HG03196 (cell line): ENCODE results near the gene APBA2.

Experiments
- ATAC-seq: cut with Tn5 transposase; IDR thresholded peaks from one replicate; pipeline ENCODE4 v1.9.1; 2021; ENCODE audit not compliant: unreplicated experiment

The APBA2 gene

GRCh38 chr15:28933710-28934445 lies 48.1 kb downstream of the APBA2 start:
- no peak for ATAC-seq

GRCh38 chr15:28934645-28935044 lies 48.9 kb downstream of the APBA2 start:
- no peak for ATAC-seq

GRCh38 chr15:28935316-28935715 lies 49.5 kb downstream of the APBA2 start:
- no peak for ATAC-seq

- ATAC-seq, result no peak
These were observed 50.3 kb downstream of the APBA2 start for GRCh38 chr15:28936081-28936480.

- ATAC-seq, result no peak
These were observed 50.7 kb downstream of the APBA2 start for GRCh38 chr15:28936481-28936881.

GRCh38 chr15:28937271-28937670 lies 51.5 kb downstream of the APBA2 start:
- no peak for ATAC-seq

- ATAC-seq, result no peak
These were observed 56.3 kb downstream of the APBA2 start for GRCh38 chr15:28942046-28942445.

- ATAC-seq, result no peak
These were observed 56.8 kb downstream of the APBA2 start for GRCh38 chr15:28942571-28942970.

- ATAC-seq, result no peak
These were observed 57.4 kb downstream of the APBA2 start for GRCh38 chr15:28943146-28943545.

GRCh38 chr15:28943611-28944230 lies 57.9 kb downstream of the APBA2 start:
- ATAC-seq, result no peak

- ATAC-seq, result no peak
These were observed 58.5 kb downstream of the APBA2 start for GRCh38 chr15:28944286-28944685.

GRCh38 chr15:28944696-28945300 lies 59.0 kb downstream of the APBA2 start:
- ATAC-seq, result no peak

- ATAC-seq, result no peak
These were observed 60.0 kb downstream of the APBA2 start for GRCh38 chr15:28945626-28946230.

- no peak for ATAC-seq
These were observed 61.0 kb downstream of the APBA2 start for GRCh38 chr15:28946803-28947202.

- no peak for ATAC-seq
These were observed 61.5 kb downstream of the APBA2 start for GRCh38 chr15:28947221-28947674.

GRCh38 chr15:28948036-28948435 lies 62.3 kb downstream of the APBA2 start:
- no peak for ATAC-seq

- no peak for ATAC-seq
These were observed 65.1 kb downstream of the APBA2 start for GRCh38 chr15:28950916-28951315.

GRCh38 chr15:28952666-28953491 lies 67.1 kb downstream of the APBA2 start:
- no peak for ATAC-seq

- no peak for ATAC-seq
These were observed 67.9 kb downstream of the APBA2 start for GRCh38 chr15:28953573-28954195.

GRCh38 chr15:28954466-28955159 lies 68.8 kb downstream of the APBA2 start:
- no peak for ATAC-seq
